HFFc6 (cell line): ENCODE data around the gene HBM. TPM values are rescaled to one million over a fixed set of nuclear protein-coding genes. Genes with fewer than 3 reads are reported as not detected.
"Not testable (repeated sequence)": the region's sequence is repeated elsewhere in the genome, so short reads cannot be mapped to it uniquely, and the experiment has no call there.

Experiments
- DNase-seq: peaks from one replicate; pipeline ENCODE4 v3.0.0-alpha.2; 2018
- H3K27ac Mint-ChIP-seq: 2 replicates; pipeline ENCODE4 v1.8.0; 2020; ENCODE audit warnings: mild to moderate bottlenecking, mixed read lengths
- H3K27me3 Mint-ChIP-seq: 2 replicates; pipeline ENCODE4 v1.8.0; 2021; ENCODE audit warnings: mild to moderate bottlenecking, moderate library complexity, mixed read lengths; ENCODE audit not compliant: insufficient read depth
- H3K36me3 Mint-ChIP-seq: 2 replicates; pipeline ENCODE4 v1.8.0; 2021; ENCODE audit warnings: low read depth, mixed read lengths
- H3K4me1 Mint-ChIP-seq: 2 replicates; pipeline ENCODE4 v1.8.0; 2020; ENCODE audit warnings: low read depth, mixed read lengths
- H3K4me3 Mint-ChIP-seq: 2 replicates; pipeline ENCODE4 v1.8.0; 2020; ENCODE audit warnings: mild to moderate bottlenecking, moderate library complexity, mixed read lengths
- H3K9me3 Mint-ChIP-seq: 2 replicates; pipeline ENCODE4 v1.8.0; 2020; ENCODE audit warnings: mild to moderate bottlenecking, mixed read lengths
- CTCF ChIP-seq: fragments of 200-600 bp; sonication (generic); IDR thresholded peaks from 2 replicates; pipeline ENCODE4 v1.5.0; 2021; ENCODE audit warnings: antibody characterized with exemption, mild to moderate bottlenecking
- total RNA-seq, 6 experiments: library from RNA; stranded (reverse); fragmentation: NEBNext Ultra II Directional; extraction: Animal tissue kit (Norgen Biotek cat#: 25700); gene quantifications; 2 replicates in 1 of 6; 3 replicates in 5 of 6; pipeline ENCODE4 v1.2.3, GENCODE V29; 2021

The HBM gene
- total RNA-seq, 6 experiments from 2014 or later = not detected

- DNase-seq = no peak
- Mint-ChIP-seq H3K4me3 (no peak overlapping the region), H3K9me3 (no peaks in the 10 kb centered on the region), H3K27me3 (peaks cover 42% of the 10 kb centered on the region), H3K27ac (no peak overlapping the region), H3K4me1 (peaks cover 5% of the 10 kb centered on the region; the same call in 1 of the 2 replicates), H3K36me3 (no peaks in the 10 kb centered on the region)
- TF ChIP-seq CTCF = no peak
These were observed 5.0 kb downstream of the HBM start for GRCh38 chr16:170788-171187.

DNA sequence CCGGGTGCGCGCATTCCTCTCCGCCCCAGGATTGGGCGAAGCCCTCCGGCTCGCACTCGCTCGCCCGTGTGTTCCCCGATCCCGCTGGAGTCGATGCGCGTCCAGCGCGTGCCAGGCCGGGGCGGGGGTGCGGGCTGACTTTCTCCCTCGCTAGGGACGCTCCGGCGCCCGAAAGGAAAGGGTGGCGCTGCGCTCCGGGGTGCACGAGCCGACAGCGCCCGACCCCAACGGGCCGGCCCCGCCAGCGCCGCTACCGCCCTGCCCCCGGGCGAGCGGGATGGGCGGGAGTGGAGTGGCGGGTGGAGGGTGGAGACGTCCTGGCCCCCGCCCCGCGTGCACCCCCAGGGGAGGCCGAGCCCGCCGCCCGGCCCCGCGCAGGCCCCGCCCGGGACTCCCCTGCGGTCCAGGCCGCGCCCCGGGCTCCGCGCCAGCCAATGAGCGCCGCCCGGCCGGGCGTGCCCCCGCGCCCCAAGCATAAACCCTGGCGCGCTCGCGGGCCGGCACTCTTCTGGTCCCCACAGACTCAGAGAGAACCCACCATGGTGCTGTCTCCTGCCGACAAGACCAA is 6.7 kb downstream of the HBM start, which contains the start of gene HBA2:
Gene HBA2, plus strand, starts transcription at position 503 of the 568 bp plus-strand sequence. Its CDS starts 37 bp downstream, at position 540.
- H3K27me3 Mint-ChIP-seq = peaks cover 37% of the 10 kb centered on the region
- not testable (repeated sequence) for DNase-seq, H3K4me1 Mint-ChIP-seq, H3K9me3 Mint-ChIP-seq, H3K27ac Mint-ChIP-seq, H3K36me3 Mint-ChIP-seq, H3K4me3 Mint-ChIP-seq

DNA sequence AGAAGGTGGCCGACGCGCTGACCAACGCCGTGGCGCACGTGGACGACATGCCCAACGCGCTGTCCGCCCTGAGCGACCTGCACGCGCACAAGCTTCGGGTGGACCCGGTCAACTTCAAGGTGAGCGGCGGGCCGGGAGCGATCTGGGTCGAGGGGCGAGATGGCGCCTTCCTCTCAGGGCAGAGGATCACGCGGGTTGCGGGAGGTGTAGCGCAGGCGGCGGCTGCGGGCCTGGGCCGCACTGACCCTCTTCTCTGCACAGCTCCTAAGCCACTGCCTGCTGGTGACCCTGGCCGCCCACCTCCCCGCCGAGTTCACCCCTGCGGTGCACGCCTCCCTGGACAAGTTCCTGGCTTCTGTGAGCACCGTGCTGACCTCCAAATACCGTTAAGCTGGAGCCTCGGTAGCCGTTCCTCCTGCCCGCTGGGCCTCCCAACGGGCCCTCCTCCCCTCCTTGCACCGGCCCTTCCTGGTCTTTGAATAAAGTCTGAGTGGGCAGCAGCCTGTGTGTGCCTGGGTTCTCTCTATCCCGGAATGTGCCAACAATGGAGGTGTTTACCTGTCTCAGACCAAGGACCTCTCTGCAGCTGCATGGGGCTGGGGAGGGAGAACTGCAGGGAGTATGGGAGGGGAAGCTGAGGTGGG is 7.6 kb downstream of the HBM start:
- not testable (repeated sequence) for DNase-seq, H3K9me3 Mint-ChIP-seq, H3K27ac Mint-ChIP-seq, H3K36me3 Mint-ChIP-seq, H3K4me3 Mint-ChIP-seq
- Mint-ChIP-seq H3K4me1 (peaks cover 10% of the 10 kb centered on the region; the same call in 1 of the 2 replicates), H3K27me3 (peaks cover 39% of the 10 kb centered on the region)

GRCh38 chr16:173928-174769 is 8.4 kb downstream of the HBM start:
- Mint-ChIP-seq H3K27me3 (peaks cover 34% of the 10 kb centered on the region), H3K4me1 (peaks cover 10% of the 10 kb centered on the region; the same call in 1 of the 2 replicates)
- H3K9me3 Mint-ChIP-seq, DNase-seq, H3K36me3 Mint-ChIP-seq, H3K27ac Mint-ChIP-seq, H3K4me3 Mint-ChIP-seq: not testable (repeated sequence)

GRCh38 chr16:175011-175949 is 9.5 kb downstream of the HBM start:
- Mint-ChIP-seq H3K4me3 (no peak overlapping the region), H3K9me3 (no peaks in the 10 kb centered on the region), H3K27ac (no peak overlapping the region), H3K27me3 (peaks cover 30% of the 10 kb centered on the region), H3K36me3 (no peaks in the 10 kb centered on the region), H3K4me1 (peaks cover 5% of the 10 kb centered on the region; the same call in 1 of the 2 replicates)
- TF ChIP-seq CTCF = no peak
- no peak for DNase-seq

- H3K4me3 Mint-ChIP-seq, H3K9me3 Mint-ChIP-seq, H3K36me3 Mint-ChIP-seq, H3K4me1 Mint-ChIP-seq, DNase-seq, H3K27ac Mint-ChIP-seq: not testable (repeated sequence)
- peaks cover 30% of the 10 kb centered on the region for H3K27me3 Mint-ChIP-seq
These were observed 10.2 kb downstream of the HBM start for GRCh38 chr16:176006-176405.

DNA sequence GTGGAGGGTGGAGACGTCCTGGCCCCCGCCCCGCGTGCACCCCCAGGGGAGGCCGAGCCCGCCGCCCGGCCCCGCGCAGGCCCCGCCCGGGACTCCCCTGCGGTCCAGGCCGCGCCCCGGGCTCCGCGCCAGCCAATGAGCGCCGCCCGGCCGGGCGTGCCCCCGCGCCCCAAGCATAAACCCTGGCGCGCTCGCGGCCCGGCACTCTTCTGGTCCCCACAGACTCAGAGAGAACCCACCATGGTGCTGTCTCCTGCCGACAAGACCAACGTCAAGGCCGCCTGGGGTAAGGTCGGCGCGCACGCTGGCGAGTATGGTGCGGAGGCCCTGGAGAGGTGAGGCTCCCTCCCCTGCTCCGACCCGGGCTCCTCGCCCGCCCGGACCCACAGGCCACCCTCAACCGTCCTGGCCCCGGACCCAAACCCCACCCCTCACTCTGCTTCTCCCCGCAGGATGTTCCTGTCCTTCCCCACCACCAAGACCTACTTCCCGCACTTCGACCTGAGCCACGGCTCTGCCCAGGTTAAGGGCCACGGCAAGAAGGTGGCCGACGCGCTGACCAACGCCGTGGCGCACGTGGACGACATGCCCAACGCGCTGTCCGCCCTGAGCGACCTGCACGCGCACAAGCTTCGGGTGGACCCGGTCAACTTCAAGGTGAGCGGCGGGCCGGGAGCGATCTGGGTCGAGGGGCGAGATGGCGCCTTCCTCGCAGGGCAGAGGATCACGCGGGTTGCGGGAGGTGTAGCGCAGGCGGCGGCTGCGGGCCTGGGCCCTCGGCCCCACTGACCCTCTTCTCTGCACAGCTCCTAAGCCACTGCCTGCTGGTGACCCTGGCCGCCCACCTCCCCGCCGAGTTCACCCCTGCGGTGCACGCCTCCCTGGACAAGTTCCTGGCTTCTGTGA is 11.0 kb downstream of the HBM start, which contains the start of gene HBA1:
Gene HBA1, plus strand, starts transcription at position 204 of the 906 bp plus-strand sequence. Its CDS starts 37 bp downstream, at position 241.
- H3K9me3 Mint-ChIP-seq, H3K4me1 Mint-ChIP-seq, H3K4me3 Mint-ChIP-seq, H3K27ac Mint-ChIP-seq, H3K36me3 Mint-ChIP-seq, DNase-seq: not testable (repeated sequence)
- H3K27me3 Mint-ChIP-seq = peaks cover 25% of the 10 kb centered on the region
